Nephron progenitor cell (in vitro differentiated cells): Measurements from ENCODE around the gene TCEA3.

Experiments used
- DNase-seq: peaks from one replicate; pipeline ENCODE4 v3.0.0; 2021
- H3K27ac Mint-ChIP-seq: 2 replicates; pipeline ENCODE4 v1.8.0; 2021; ENCODE audit warnings: mild to moderate bottlenecking, moderate library complexity, mixed read lengths
- H3K27me3 Mint-ChIP-seq: 2 replicates; pipeline ENCODE4 v1.8.0; 2021; ENCODE audit warnings: mild to moderate bottlenecking, low read depth, mixed read lengths; ENCODE audit not compliant: poor library complexity
- H3K36me3 Mint-ChIP-seq: 2 replicates; pipeline ENCODE4 v1.8.0; 2021; ENCODE audit warnings: low read depth, mixed read lengths
- H3K4me1 Mint-ChIP-seq: 2 replicates; pipeline ENCODE4 v1.8.0; 2021; ENCODE audit warnings: mixed read lengths
- H3K4me3 Mint-ChIP-seq: 2 replicates; pipeline ENCODE4 v1.8.0; 2021; ENCODE audit warnings: mild to moderate bottlenecking, moderate library complexity, mixed read lengths
- H3K9me3 Mint-ChIP-seq: 2 replicates; pipeline ENCODE4 v1.8.0; 2021; ENCODE audit warnings: mild to moderate bottlenecking, moderate library complexity, mixed read lengths
- TF ChIP-seq, protein P1 (sequence below): fragments of 200-600 bp; sonication (generic); IDR thresholded peaks from 2 replicates; pipeline ENCODE4 v1.5.0; 2021; ENCODE audit warnings: antibody characterized with exemption

The TCEA3 gene

DNA sequence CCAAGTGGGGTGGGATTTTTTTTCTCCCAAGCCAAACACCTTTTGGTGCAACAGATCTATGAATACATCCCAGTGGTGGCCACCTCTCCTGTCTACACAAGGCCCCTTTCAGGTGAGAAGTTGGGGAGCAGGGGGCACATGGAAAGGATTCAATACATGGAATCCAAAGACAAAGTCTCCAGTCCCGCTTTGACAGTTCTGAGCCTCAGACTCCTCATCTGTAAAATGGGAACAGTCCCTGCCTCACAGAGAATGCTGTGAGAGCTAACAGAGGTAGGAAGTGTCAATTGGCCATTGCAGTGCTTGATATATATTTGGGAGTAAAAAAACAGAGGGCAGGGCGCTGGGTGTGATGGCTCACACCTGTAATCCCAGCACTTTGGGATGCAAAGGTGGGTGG is 28.2 kb downstream of the TCEA3 start:
- H3K9me3 Mint-ChIP-seq = no peaks in the 10 kb centered on the region
- H3K4me1 Mint-ChIP-seq = peaks cover 15% of the 10 kb centered on the region
- H3K27me3 Mint-ChIP-seq = peaks cover 5% of the 10 kb centered on the region
- no peak for DNase-seq
- no peaks in the 10 kb centered on the region for H3K36me3 Mint-ChIP-seq
- TF ChIP-seq, protein P1, sequence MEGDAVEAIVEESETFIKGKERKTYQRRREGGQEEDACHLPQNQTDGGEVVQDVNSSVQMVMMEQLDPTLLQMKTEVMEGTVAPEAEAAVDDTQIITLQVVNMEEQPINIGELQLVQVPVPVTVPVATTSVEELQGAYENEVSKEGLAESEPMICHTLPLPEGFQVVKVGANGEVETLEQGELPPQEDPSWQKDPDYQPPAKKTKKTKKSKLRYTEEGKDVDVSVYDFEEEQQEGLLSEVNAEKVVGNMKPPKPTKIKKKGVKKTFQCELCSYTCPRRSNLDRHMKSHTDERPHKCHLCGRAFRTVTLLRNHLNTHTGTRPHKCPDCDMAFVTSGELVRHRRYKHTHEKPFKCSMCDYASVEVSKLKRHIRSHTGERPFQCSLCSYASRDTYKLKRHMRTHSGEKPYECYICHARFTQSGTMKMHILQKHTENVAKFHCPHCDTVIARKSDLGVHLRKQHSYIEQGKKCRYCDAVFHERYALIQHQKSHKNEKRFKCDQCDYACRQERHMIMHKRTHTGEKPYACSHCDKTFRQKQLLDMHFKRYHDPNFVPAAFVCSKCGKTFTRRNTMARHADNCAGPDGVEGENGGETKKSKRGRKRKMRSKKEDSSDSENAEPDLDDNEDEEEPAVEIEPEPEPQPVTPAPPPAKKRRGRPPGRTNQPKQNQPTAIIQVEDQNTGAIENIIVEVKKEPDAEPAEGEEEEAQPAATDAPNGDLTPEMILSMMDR = no peak
- H3K4me3 Mint-ChIP-seq = no peak overlapping the region
- no peak overlapping the region for H3K27ac Mint-ChIP-seq

DNA sequence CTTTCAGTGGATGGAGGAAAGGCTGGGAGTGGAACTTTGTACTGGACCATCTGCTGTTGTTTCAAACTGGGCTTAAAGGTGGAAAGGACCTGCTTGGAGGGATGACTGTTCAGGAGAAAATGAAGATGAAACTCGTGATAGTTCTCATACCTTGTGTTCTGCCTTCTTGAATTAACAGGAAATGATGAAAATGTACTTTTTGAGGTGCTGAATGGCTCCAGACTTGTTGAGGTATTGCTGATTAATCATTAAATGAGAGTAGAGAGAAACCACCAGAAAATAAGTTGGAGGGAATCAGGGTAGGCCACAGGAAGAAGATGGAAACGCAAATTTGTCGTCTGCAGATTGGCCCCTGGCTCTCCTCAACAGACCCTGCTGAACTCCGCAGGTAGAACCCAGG is 28.7 kb downstream of the TCEA3 start:
- Mint-ChIP-seq H3K4me3 (no peak overlapping the region), H3K36me3 (no peaks in the 10 kb centered on the region), H3K9me3 (no peaks in the 10 kb centered on the region), H3K27ac (no peak overlapping the region), H3K4me1 (peaks cover 10% of the 10 kb centered on the region), H3K27me3 (peaks cover 6% of the 10 kb centered on the region)
- TF ChIP-seq, protein P1 = no peak
- no peak for DNase-seq

DNA sequence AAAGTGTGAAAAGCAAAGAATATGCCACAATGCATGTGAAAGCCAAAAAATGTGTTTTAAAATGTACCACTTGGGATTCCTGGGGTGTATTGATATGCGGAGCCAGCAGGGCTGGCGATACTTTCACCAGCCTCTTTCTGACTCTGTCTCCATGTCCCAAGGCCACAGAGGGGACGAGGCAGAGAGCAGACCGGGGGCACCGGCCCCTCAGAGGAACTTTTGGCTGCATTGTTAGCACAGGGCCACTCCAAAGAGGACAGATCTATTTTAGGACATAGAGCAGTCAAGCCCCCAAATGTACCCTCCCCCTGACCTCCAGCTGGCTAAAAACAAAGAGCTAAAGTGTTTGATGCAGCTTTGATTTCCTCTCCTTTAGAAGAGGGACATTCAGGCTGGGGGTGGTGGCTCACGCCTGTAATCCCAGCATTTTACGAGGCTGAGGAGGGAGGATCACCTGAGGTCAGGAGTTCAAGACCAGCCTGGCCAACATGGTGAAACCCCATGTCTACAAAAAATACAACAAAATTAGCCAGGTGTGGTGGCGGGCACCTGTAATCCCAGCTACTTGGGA is 29.3 kb downstream of the TCEA3 start:
- Mint-ChIP-seq H3K9me3 (no peaks in the 10 kb centered on the region), H3K36me3 (no peaks in the 10 kb centered on the region), H3K4me1 (peaks cover 10% of the 10 kb centered on the region), H3K27ac (no peak overlapping the region), H3K27me3 (peaks cover 12% of the 10 kb centered on the region), H3K4me3 (no peak overlapping the region)
- no peak for DNase-seq
- TF ChIP-seq, protein P1 = no peak

DNA sequence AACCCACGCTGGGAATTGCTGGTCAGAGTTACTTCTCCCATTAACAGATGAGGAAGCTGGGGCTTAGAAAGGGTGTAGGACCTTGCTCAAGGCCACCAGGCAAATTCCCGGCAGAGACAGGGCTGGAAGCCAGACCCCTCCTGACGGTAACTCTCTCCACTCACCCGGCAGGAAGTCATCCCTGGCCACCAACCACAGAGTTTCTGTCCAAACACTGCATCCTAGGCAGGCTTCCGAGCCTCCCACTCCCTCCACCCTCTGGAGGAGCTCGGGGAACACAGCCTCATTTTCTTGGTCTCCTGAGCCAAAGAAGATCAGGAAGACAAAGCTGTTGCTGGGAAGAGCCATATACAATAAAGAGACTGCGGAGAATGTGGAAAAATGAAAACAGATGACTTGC is 29.9 kb downstream of the TCEA3 start:
- Mint-ChIP-seq H3K36me3 (no peaks in the 10 kb centered on the region), H3K27me3 (peaks cover 17% of the 10 kb centered on the region), H3K9me3 (no peaks in the 10 kb centered on the region), H3K4me3 (no peak overlapping the region), H3K4me1 (peaks cover 13% of the 10 kb centered on the region), H3K27ac (peak overlapping the region; percentile 46)
- no peak for DNase-seq
- TF ChIP-seq, protein P1 = no peak

DNA sequence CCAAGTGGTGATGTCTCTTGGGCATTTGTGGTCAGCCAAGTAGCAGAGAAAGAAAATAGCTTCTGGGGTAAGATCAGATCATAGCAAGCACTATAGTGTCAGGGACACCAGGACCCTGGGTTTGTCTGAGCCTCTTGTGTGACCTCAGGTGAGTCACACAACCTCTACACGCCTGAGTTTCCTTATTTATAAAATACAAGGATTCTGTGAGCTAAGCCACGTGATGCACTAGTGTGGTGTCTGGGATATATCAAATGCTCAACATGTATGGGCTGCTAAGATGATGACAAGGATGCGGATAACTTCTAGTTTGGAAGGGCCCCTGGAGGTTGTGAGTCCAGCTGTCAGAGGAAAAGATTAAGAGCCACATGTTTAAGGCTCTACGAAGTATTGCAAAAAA is 30.4 kb downstream of the TCEA3 start:
- Mint-ChIP-seq H3K27me3 (peaks cover 16% of the 10 kb centered on the region), H3K36me3 (no peaks in the 10 kb centered on the region), H3K4me3 (no peak overlapping the region), H3K27ac (no peak overlapping the region), H3K9me3 (no peaks in the 10 kb centered on the region), H3K4me1 (peaks cover 14% of the 10 kb centered on the region)
- TF ChIP-seq, protein P1 = no peak
- DNase-seq = no peak

DNA sequence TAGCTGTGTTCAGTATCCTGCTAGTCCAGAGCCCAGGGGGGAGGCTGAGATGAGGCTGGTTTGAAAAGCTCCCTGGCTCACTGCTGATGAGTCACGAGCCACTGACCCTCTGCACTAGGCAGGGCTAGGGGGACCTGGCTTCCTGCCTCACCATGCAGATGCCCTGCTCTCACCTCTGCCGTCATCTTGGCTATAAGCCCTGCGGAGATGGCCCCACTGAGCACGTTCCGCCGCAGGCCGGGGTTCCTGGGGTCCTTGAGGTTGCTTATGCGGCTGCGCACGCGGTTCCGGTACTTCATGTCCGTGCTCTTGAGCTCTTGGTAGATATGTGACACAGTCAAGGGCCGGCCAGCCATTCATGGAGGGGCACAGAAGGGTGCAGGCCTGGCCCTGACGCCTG is 30.8 kb downstream of the TCEA3 start:
- no peak for DNase-seq
- Mint-ChIP-seq H3K4me3 (no peak overlapping the region), H3K36me3 (no peaks in the 10 kb centered on the region), H3K27ac (no peak overlapping the region), H3K4me1 (peaks cover 14% of the 10 kb centered on the region), H3K27me3 (peaks cover 16% of the 10 kb centered on the region), H3K9me3 (no peaks in the 10 kb centered on the region)
- TF ChIP-seq, protein P1 = no peak
